ENCODE results near the gene STYXL1.
"Not testable (repeated sequence)": the region's sequence is repeated elsewhere in the genome, so short reads cannot be mapped to it uniquely, and the experiment has no call there.

The STYXL1 gene

DNA sequence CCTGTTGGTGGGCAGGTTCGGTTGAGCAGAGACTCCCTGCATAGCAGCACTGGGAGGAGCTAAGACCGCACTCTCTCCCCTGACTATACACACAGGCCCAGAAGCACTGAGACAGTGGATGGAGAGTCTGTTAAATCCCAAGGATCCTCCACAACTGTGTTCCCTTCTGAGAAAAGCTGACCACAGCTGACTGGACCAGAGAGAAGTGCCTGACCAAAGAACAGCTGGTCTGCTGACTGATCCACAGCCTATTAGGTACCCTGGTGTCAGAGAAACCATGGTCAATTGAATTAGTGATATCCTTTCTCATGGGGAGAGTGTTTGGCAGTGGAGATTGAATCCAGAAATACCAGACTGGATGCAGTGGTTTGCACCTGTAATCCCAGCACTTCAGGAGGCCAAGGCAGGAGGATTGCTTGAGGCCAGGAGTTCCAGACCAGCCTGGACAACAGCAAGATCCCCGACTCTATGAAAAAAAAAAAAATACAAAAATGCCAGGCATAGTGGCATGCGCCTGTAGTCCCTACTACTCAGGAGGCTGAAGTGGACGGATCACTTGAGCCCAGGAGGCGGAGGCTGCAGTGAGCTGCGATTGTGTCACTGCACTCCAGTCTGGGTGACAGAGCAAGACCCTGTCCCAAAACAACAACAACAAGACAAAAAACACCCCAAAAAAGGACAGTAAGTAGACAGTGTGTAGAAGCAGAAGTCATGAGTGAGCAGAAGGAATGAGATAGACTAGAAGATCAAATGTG is 25.6 kb downstream of the STYXL1 start:
- no peak for DNase-seq

DNA sequence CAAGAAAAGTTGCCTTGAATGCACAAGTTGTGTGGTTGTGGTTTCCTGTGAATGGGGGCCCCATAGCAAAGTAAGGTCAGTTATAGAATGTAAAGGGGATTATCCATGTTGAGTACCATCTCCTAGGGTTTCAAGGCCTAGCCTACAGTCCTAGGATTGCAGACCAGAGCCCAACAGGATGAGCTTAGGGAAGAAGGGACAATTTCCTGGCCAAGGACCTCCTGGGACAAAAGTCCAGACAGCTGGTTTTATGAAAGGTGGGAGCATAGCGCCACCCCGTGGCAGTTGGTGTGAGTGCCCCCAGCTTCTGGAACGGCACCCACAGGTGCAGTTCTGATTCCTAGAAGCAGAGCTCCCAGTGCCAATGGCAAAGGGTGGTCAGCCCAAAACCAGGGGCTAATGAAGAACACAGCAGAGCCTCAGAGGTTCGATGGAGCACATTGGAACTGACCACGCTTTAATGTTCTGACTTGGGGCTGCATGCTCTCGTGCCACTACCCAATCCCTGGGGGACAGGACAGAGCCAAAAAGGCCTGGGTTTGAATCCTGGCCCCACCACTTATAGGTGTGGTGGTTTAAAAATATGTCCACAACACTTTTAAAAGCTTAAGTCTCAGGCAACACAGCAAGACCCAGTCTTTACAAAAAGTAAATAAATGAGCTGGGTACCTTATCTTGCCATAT is 27.6 kb downstream of the STYXL1 start:
- DNase-seq = peak; percentile 59

DNA sequence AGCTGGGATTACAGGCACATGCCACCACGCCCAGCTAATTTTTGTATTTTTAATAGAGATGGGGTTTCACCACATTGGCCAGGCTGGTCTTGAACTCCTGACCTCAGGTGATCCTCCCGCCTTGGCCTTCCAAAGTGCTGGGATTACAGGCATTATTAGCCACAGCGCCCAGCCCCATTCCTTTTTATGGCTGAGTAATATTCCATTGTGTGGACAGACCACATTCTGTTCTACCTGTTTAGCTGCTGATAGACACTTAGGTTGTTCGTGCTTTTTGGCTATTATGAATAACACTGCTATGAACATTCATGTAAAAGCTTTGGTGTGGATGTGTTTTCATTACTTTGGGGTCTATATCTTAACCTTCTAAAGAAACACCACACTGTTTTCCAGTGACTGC is 29.3 kb downstream of the STYXL1 start:
- not testable (repeated sequence) for DNase-seq

DNA sequence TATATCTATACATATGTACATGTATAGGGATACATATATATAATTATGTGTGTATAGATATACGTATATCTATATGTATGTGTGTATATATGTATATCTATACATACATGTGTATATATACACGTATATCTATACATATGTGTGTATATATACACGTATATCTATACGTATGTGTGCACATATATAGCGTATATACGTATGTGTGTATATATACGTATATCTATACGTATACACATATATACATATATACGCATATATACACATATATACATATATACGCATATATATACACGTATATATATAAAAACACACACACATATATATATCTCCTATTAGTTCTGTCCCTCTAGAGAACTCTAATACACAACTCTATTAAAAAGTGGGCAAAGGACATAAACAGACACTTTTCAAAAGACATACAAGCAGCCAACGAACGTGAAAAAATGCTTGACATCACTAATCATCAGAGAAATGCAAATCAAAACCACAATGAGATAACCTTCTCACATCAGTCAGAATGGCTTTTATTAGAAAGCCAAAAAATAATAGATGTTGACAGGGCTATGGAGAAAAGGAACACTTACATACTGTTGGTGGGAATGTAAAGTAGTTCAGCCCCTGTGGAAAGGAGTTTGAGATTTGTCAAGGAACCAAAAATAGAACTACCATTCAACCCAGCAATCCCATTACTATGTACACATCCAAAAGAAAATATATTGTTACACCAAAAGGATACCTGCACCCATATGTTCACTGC is 31.4 kb downstream of the STYXL1 start:
- no peak for DNase-seq

DNA sequence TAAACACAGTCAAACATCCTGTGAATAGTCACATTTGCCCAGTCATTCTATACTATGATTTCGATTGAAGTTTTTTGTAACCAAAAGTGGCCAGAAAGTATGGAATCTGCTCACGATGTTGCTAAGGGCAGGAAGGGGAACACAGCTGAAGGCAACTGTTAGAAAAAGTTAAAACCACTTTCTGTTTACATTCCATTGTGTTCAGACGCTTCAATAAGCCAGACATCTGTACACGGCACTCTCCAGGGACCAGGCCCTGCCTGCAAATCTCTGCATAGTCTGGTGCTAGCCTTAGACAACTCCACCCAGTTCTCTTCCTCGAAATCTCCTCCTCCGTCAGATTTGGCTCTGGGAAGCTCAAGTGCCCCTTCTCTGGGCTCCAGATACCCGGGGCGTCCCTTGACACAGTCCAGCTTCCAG is 36.3 kb downstream of the STYXL1 start:
- DNase-seq = no peak

DNA sequence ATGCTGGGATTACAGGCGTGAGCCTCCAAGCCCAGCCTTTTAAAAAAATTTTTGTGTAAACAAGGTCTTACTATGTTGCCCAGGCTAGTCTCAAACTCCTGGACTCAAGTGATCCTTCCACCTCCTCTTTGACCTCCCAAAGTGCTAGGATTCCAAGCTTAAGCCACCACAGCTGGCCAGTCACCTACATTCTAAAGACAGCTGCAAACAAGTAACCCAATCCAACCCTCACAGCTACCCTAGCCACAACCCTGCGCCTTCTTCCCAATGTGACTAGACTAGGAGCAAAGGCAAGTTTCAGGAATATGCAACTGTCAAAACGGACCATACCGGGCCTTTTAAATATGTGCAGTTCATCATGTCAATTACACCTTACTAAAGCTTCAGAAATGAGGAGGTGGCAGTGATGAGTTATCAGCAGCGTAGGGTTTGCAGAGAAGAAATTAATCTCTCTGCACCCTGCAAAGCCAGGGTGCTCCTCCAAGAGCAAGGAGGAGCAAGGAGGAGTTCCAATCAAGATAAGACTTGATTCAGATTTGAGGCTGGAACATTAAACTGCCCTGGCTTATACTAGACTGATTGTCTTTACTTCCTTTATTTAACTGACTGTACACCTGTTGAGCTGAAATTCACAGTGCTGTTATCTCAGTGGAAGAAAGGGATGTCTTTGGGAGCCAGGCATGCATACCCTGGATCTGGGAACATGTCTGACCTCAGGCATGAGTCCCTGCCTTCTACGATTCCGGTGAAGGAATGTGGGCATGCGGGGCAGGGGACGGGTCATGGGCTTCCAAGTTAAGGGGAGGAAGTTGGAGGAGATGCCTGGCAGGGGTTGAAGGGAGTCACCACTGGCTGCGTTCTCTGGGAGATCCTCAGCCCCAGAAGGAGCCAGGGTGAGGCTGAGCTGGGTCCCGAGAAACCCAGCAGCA is 37.9 kb downstream of the STYXL1 start:
- DNase-seq = no peak

DNA sequence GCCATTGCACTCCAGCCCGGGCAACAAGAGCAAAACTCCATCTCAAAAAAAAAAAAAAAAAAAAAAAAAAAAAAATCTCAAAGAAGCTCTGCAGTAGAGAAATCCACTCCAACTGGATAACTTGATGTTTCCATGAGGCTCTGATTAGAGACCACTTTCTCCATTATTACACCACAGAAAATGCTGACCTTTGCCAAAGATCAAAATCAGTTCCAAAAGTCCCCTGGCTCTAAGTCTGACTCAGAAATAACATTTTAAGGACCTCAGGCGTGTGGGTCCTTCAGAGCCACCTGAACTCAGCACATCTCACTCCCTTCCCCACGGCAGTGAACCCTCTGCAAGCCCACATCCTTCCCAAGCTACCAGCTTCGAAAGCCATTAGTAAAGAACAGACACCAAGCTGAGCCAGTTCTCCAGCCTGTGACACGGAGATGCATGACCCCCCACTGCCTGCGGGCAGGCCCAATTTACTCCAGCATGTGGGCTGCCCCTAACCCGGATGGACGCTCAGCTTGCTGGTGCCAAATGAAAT is 39.6 kb downstream of the STYXL1 start:
- no peak for DNase-seq

DNA sequence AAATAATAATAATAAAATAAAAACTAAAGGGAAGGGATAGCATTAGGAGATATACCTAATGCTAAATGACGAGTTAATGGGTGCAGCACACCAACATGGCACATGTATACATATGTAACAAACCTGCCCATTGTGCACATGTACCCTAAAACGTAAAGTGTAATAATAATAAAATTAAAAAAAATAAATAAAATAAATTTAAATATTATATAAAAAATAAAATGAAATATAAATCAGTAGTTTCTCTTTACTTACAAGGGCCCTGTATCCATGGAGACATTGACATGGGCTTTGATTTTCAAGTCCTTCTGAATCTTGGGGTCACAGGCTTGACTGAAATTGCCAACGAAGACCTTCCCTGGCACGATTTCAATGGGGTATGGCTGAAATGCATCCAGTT is 42.8 kb downstream of the STYXL1 start:
- not testable (repeated sequence) for DNase-seq

DNA sequence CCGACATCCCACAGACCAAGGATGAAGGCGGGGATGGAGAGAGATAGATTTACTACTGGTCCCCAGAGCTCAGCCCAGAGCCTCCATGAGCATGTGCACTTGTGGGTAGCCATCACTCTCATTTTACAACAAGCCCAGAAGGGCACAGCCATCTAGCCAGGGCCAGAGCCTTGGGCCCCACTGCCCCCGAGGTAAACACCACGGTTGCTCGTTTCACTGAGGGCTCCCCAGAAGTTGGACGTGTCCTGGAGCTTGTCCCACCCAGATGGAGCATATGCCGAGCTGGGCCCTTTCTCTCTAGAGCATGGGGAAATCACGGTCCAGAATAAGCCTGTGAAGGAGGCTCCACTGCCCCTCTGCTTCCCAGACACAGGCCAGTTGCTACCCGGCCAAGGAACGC is 44.4 kb downstream of the STYXL1 start:
- no peak for DNase-seq

DNA sequence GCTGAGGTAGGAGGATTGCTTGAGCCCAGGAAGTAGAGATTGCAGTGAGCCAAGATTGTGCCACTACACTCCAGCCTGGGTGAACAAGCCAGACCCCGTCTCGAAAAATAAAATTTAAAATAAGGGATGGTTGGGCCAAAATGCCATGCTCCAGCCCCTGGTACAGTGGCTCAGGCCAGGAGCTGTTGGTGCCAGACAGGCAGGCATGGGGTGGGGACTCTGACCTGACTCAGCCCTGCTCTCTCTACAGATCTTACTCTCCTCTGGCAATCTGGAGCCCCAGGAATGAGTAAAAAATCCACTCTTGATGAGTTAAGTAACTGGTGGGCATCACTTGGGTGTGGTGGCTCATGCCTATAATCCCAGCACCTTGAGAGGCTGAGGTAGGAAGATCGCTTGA is 45.0 kb downstream of the STYXL1 start:
- no peak for DNase-seq

DNA sequence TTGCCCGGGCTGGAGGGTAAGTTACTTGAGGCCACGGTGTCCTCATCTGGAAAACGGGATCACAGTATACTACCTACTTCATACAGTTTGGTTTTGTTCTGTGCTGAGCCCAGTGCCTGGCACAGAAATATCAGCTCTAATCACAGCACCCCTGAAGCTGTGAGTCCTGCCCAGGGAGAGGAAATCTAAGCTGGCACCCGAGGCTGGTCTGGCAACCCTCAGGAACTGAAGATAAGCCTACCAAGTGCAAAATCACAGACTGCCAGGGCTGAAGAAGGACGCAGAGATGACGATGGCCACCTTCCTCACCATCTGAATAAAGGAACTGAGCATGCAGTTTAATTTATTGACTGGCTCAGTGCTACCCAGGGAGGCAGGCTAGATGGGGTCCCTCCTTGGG is 45.7 kb downstream of the STYXL1 start:
- no peak for DNase-seq

DNA sequence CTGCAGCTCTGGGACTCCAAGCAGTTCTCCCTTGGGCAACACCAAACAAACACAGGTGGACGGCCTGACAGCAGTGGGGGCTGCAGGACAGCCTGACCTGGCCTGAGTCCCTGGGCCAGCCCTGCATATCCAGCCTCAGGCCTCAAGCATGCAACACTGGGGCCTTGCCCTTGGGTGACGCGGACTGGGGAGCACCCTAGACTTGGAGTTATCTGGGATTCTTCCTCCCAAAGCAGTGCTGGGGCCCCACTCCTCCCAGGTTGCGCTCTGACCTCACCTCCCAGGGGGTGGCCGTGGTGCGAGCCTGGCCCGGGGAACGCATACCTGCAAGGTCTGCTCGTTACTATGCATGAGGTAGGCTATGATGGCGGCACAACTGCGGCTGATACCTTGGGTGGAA is 47.2 kb downstream of the STYXL1 start:
- no peak for DNase-seq

DNA sequence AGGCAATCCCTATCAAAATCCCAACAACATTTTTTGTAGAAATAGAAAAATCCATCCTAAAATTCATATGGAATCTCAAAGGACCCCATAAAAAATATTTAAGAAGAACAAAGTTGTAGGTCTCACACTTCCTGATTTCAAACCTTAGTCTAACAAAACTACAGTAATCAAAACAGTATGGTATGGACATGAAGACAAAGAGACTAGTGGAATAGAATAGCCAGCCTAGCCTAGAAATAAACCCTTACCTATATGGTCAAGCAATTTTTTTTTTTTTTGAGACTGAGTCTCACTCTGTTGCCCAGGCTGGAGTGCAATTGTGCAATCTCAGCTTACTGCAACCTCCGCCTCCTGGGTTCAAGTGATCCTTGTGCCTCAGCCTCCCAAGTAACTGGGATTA is 49.8 kb downstream of the STYXL1 start:
- DNase-seq = no peak

DNA sequence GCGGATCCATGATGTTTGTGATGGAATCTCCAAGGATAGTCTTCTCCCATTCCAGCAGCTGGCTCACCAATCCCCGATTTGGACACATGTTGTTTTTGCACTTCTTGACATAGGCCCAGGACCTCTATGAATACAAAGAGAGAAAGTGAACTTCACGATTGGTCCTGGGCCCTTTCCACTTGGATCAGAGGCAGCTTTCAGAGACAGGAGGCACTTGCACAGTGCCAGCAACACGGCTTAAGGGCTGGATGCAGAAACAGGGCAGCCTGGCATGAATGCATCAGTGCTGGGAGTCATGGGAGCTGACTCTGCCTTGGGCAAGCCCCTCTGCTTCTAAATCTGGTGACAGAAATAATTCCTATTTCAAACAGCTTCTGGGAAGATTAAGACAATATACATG is 51.3 kb downstream of the STYXL1 start:
- no peak for DNase-seq

DNA sequence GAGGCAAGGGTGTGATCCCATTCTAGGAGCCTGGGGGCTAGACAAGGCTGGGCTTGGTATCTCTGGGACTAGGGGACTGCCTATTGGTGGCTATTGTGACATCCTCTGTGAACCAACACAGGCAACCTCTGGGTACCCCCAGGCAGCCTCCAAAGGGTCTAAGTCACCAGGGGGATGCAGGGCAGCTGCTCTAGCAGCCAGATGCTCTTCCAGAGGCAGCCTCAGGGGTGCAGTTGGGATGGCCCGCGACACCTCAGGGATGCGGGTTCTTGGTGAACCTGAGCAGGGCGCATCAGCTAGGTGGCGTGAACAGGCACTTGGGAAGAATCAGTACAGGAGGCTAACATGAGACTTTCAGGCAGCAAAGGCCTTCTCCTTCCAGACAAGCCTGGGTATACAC is 51.8 kb downstream of the STYXL1 start:
- no peak for DNase-seq

DNA sequence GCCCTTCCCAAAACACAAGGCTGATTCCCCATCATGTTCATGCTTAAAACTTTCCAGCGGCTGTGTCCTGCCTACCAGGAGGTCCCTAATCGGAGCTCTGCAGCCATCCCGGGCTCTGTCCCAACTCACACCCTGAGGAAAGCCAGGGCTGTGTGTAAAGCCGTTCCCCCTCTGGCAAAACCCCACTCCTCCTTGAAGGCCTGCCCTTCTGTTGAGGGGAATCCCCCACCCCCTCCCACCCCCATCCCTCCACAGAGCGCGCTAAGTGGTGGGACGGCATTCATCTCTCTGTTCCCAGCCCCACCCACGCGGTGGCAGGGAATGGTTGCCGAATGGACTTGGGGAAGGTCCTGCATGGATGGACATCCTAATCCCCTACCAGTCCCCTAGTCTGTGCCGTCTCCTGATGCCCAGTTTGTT is 52.7 kb downstream of the STYXL1 start:
- DNase-seq = no peak

DNA sequence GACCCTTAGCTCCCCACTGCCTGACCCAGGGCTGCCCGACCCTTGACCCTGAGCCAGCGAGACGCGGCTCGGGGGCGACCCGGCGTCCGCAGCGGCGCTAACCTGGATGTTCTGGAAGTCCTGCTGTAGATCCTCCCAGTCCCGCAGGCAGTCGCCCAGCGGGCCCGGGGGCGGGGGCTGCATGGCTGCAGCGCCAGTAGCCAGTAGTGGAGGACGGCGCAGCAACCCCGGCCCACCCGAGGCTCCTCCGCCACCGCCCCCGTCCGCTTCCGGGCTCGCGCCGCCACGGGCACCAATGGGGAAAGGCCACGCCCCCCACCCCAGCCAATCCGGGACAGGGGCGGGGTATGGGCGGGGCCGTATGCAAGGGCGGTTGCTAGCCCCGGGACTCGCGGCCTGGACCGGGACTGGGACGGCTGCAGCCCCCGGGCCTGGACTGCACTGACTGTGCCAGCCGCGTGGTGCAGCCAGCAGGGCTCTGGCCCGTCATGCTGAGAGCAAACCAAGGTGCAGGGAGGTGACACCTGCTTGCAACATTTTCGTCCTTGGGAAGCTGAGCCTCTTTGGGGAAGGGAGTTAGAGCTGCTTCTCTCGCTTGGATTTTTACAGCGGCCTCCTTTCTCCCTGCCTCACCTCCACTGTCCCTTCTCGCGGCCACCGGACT is 53.3 kb downstream of the STYXL1 start, which contains the start of gene TMEM120A:
Gene TMEM120A (minus strand): TSS at position 208 of the 664 bp plus-strand sequence. CDS start 25 bp downstream, at position 183.
- DNase-seq = peak; percentile 96

DNA sequence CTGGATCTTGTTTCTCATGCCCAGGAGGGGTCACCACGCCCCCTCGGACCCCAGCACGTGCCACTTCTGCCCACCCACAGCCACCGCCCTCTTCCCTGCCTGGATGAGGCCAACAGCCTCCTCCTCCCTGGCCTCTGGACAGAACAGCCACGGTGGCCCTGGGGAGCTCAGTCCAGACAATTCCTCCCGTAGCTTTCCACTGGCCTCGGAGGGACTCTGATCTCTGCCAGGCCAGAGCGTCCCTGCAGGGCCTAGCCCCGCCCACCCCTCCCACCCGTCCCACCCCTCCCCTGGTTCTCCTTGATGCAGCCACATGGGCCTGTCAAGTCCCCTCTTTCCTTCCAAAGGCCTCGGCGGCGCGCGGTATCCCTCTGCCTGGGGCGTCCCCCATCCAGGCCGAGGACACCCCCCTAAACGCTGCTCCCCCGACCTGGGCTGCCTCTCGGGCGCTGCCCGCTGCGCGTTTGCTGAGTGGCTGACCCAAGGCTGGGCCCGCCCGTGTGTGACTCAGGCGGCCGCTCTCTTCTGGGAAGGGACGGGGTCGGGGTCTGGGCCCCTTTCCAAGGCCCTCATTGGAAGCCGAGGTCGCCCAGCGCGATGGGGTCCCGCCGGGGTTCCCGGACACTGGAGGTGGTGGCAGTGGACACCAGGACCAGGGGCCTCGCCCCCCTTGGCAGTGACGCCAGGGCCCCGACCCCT is 54.0 kb downstream of the STYXL1 start:
- peak; percentile 17 for DNase-seq

DNA sequence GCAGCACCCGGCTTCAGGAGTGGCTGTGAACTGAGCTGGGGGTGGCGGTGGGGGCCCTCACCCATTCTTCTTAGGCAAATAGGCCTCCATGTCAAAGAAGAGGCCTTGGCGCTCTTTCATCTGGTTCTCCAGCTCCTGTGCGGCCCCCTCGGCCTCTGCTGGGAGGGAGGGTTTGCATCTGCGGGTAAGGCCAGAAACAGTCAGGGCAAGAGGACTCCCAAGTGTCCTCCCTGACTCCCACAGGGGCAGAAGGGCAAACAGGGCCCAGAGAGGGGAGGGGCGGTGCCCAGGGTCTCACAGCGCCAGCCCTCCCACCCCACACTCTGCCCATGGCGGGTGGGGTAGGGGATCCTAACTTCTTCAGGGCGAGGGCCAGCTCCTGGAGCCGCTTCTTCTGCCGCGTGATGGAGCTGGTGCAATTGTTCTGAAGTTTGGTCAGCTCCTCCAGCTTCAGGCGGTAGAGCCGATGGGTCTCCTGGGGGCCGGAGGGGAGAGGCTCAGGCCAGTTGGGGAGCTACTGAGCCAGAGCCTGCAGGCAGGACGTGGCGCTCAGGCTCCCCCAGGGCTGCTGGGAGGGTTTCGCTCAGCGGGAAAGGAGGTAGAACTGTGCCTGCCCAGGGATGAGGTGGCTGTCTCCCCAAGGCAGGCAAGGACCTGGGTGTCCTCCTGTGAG is 55.6 kb downstream of the STYXL1 start:
- DNase-seq = no peak

DNA sequence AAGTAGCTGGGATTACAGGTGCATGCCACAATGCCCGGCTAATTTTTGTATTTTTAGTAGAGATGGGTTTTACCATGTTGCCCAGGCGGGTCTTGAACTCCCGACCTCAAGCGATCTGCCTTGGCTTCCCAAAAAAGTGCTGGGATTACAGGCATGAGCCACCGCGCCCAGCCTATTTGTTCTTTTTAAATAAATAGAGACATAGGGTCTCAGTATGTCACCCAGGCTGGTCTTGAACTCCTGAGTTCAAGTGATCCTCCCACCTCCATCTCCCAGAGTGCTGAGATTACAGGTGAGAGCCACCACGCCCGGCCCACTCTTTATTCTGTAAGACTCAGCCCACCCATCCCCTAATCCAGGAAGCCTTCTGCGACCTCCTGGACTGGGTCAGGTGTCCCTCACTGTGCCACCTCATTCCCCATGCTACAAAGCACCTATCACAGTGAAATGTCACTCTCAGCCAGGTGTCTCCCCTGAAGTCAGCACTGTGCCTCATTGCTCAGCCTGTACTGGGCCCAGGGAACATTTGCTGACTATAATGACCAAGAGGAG is 56.2 kb downstream of the STYXL1 start:
- DNase-seq = no peak

Measured in activated gamma-delta T cell treated with Interleukin-2 at 50 U/mL for 16 hours (primary cell).